GM12892 (cell line): ENCODE measurements around the gene RHD.
"Not testable (repeated sequence)": the region's sequence is repeated elsewhere in the genome, so short reads cannot be mapped to it uniquely, and the experiment has no call there.

Experiments used
- DNase-seq: peaks from one replicate; pipeline ENCODE4 v3.0.0; 2011; ENCODE audit not compliant: insufficient read length
- FAIRE-seq: peaks from 2 replicates; lab custom pipeline; 2011; peaks lifted over from hg19 to GRCh38; lab: Jason Lieb, UNC
- POLR2A ChIP-seq: IDR thresholded peaks from 2 replicates; pipeline ENCODE4 v1.6.1; 2011; ENCODE audit warnings: low read depth, low read length, control low read depth
- POLR2AphosphoS5 ChIP-seq: IDR thresholded peaks from 2 replicates; pipeline ENCODE4 v1.6.1; 2011; ENCODE audit warnings: low read depth, low read length, control low read depth
- TAF1 ChIP-seq: IDR thresholded peaks from 2 replicates; pipeline ENCODE4 v1.6.1; 2011; ENCODE audit warnings: low read depth, mild to moderate bottlenecking, control low read depth, low read length, borderline replicate concordance

Gene RHD

DNA sequence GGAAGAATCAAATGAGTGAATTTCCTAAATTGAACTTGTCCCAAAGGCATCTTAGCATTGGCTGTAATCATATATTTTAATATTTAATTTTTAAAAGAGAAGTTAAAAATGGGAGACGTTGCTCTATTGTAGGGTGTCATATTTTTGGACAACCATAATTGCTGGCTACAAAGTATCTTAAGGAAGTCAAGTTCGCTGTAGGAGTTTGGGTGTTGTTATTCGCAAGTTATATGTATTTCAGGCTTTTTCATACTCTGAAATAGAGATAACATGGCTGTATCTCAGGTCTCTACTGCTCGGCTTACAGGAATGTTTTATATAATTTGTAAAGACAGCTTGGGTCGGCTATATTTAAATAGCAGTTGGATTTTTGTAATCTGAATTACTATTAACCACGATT lies 66.7 kb downstream of the RHD start:
- DNase-seq: no peak
- FAIRE-seq: no peak
- TF ChIP-seq POLR2AphosphoS5 (no peak), TAF1 (no peak), POLR2A (no peak)

DNA sequence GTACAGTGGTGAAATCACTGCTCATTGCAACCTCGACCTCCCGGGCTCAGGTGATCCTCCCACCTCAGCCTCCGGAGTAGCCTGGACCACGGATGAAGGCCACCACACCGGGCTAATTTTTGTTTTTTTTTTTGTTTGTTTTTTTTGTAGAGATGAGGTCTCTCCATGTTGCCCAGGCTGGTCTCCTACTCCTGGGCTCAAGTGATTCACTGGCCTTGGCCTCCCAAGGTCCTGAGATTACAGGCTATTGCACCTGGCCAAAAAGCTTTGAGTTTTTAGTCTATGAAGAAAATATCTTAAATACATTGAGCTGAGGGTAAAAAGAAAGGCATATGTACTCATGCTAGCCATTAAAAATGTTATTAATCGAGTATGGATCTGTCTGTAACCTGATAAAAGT lies 69.4 kb downstream of the RHD start:
- TF ChIP-seq POLR2A (no peak), TAF1 (no peak), POLR2AphosphoS5 (no peak)
- DNase-seq (no peak), FAIRE-seq (no peak)

DNA sequence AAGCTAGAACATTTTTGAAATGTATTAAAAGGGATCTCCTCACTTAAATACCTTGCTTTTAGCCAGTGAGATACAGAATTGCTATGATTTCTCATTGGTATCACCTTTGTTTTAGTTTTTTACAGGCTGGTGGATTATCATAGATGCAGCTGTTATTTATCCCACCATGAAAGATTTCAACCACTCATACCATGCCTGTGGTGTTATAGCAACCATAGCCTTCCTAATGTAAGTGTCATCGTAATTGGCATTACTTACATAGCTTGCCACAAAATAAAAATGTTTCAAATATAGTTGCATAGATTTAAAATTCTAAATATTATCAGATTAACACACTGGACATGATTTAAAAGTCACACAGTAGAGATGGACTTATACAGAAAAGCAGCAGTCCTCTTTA lies 70.5 kb downstream of the RHD start:
- FAIRE-seq: no peak
- DNase-seq: no peak
- TF ChIP-seq TAF1: no peak
- no peak for TF ChIP-seq POLR2A
- no peak for TF ChIP-seq POLR2AphosphoS5

DNA sequence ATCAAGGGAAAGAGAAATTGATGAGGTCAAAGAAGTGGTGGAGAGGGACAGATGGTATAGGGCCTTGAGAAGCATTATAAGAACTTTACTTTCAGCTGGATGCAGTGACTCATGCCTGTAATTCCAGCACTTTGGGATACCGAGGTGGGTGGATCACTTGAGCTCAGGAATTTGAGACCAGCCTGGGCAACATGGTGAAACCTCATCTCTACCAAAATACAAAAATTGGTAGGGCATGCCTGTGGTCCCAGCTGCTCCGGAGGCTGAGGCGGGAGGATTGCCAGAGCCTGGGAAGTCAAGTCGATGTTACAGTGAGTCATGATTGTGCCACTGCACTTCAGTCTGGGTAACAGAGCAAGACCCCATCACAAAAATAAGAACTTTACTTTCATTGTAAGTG lies 71.6 kb downstream of the RHD start:
- DNase-seq: no peak
- no peak for FAIRE-seq
- TF ChIP-seq POLR2A (no peak), TAF1 (no peak), POLR2AphosphoS5 (no peak)

DNA sequence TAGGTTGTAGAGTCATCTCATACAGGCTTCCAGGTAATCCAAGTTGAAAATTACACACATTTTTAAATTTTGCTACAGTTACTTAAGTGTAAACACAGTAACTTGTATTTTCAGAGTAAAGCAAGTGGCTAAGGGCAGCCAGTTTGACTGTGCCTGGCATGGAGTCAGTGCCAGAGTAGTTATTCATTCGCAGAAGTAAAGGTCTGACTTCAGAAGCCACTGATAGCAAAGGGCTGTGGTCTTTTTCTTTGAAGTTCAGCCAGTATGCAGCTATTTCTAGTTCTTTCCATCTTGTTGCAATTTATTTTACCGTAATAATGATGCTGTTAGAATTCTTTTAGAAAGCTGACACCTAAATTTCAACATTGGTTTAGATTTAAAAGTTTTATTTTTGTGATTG lies 75.2 kb downstream of the RHD start:
- DNase-seq (no peak), FAIRE-seq (no peak)
- TF ChIP-seq POLR2AphosphoS5 (no peak), POLR2A (no peak), TAF1 (no peak)

DNA sequence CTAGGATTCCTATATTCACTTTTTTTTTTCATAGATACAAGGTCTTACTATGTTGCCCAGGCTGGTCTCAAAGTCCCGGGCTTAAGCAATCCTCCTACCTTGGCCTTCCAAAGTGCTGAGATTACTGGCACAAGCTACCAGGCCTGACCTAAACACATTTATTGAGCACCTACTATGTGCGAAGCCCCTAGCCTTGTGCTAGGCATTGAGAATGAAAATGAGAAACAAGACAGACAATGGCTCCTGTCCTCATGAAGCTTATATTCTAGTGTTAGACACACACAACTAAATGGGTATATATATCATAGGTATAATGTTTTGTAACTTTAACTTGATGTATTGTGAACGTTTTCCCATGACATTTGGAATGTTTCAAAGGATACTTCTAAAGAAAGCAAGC lies 77.3 kb downstream of the RHD start:
- no peak for FAIRE-seq
- TF ChIP-seq POLR2A (no peak), TAF1 (no peak), POLR2AphosphoS5 (no peak)
- DNase-seq: no peak

DNA sequence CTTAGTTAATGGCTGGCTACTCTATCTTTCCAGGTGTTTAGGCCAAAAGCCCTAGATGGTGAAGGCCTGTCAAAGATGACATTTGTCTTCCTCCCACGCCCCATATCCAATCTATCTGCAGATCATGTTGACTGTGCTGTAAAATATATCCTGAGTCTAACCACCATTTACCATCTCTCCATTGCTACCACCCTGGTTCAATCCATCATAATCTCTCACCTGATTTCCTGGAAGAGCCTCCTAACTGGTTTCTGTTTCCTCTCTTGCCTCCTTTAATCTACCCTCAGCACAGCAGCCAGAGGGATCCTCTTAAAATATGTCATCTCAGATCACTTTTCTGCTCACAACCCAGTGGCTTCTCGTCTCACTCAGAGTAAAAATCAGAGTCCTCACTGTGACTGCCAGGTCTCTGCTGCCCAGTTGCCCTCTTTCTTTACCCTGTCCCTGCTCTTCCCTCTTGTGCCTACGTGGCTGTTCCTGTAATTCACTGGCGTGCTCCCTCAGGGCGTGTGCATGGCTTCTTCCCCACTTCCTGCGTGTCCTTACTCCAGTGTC lies 83.6 kb downstream of the RHD start:
- TF ChIP-seq POLR2A (no peak), TAF1 (no peak), POLR2AphosphoS5 (no peak)
- no peak for FAIRE-seq
- no peak for DNase-seq

DNA sequence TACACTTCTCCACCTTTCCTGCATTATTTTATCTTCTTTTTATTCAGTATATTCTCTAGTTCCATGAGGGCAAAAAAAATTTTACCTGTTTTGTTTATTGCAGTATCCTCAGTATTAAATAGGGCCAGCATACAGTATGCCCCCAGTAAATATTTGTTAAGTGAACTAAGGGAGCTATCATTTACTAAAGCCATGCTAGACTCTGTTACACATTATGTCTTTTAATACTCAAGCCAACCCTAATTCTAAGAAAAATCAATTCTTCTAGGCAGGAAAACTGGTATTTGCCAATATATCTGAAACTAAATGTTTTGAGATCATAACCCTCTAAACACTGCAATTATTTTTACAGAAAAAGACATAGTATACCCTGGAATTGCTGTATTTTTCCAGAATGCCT lies 84.1 kb downstream of the RHD start:
- TF ChIP-seq TAF1 (no peak), POLR2A (no peak), POLR2AphosphoS5 (no peak)
- DNase-seq: no peak
- FAIRE-seq: no peak

DNA sequence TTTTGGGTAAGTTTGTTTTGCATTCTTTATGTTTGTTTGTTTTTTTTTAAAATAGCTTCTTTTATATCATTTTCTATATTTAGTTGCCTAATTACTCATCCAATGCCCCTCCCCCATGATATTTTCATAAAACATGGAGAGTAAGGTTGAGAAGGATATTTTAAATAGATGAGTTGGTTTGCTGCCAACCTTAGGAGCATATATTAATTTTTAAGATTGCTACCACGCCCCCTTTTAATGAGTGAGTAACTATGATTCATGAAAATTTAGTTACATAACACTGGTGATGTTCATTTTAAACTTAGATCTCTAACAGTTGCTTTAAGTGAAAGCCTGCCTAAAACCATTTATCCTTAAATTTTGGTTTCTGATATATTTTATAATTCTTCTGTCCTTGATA lies 84.5 kb downstream of the RHD start:
- DNase-seq (no peak), FAIRE-seq (no peak)
- TF ChIP-seq POLR2A (no peak), POLR2AphosphoS5 (no peak)

DNA sequence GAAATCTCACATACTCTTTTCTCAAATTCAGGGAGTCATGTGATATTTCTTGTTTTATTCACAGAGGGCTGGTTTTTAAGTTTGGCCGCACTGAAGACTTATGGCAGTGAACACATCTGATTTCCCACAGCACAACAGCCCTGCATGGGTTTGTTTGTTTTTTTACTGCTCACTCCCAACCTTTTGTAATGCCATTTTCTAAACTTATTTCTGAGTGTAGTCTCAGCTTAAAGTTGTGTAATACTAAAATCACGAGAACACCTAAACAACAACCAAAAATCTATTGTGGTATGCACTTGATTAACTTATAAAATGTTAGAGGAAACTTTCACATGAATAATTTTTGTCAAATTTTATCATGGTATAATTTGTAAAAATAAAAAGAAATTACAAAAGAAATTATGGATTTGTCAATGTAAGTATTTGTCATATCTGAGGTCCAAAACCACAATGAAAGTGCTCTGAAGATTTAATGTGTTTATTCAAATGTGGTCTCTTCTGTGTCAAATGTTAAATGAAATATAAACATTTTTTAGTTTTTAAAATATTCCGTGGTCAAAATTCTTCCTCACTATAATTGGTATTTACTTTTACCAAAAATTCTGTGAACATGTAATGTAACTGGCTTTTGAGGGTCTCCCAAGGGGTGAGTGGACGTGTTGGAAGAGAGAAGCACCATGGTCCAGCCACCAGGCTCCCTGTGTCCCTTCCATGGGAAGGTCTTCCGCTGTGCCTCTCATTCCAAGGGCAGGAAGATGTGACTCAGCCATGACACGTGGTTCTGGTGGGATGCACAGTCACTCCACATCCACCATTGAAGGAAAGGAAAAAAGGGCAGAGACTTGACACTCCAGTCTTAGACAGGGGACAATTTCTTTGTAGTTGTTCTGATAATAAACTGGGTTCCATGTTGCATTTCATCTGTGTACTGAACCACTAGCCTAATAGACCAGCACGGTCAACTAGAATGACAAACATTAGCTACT lies 88.6 kb downstream of the RHD start:
- no peak for FAIRE-seq
- DNase-seq: no peak
- no peak for TF ChIP-seq POLR2A
- no peak for TF ChIP-seq POLR2AphosphoS5
- TF ChIP-seq TAF1: no peak

DNA sequence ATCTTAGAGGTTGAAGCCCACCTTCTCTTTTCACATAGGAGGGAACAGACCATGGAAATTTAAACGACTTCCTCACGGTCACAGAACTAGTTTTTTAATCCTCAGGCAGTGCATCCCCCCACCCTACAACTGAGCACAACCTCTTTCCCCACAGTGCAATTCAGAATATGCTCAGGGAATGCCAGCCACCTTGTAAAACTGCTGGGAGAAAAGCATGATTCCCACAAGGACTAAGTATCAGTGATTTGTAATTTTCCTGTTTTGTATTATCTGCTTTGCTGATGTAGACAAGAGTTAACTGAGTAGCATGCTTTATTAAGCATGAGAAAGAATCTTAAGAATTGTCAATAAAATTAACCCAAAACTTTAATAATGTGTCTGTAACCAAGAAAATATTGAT lies 89.6 kb downstream of the RHD start:
- FAIRE-seq: no peak
- no peak for DNase-seq
- TF ChIP-seq POLR2A (no peak), TAF1 (no peak), POLR2AphosphoS5 (no peak)

DNA sequence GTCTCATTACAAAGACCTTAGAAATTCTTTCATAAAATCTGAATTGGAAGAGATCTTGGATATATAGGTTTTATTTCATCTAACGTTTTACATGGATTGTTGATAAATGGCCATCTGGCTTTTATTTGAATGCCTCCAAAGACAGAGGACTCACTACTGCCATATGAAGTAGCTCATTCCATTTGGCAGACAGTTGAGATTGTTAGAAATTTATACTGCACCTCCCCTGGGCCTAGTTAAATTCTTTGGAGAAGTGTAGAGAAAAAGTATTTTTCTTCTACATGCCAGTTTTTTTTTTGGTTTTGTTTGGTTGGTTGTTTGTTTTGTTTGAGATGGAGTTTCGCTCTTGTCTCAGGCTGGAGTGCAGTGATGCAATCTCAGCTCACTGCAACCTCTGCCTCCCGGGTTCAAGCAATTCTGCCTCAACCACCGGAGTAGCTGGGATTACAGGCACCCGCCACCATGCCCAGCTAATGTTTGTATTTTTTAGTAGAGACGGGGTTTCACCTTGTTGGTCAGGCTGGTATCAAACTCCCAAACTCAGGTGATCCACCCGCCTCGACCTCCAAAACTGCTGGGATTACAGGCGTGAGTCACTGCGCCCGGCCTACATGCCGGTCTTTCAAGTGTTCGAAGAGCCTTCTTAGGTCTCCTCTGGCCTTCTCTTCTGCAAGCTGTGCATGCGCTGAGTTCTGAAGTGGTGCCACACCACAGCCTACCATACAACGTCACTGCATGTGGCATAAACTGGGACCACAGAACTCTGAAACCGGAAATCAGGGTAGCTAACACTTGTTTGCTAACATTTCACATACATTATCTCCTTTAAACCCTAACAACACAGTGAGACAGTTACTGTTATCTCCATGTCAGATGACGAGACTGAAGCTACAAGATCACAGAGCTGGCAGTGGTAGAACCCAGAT lies 90.6 kb downstream of the RHD start:
- not testable (repeated sequence) for FAIRE-seq, DNase-seq
